GM23338 (cell line): ENCODE measurements around the gene OR52D1. TPM values are rescaled to one million over a fixed set of nuclear protein-coding genes. Genes with fewer than 3 reads are reported as not detected.

ENCODE experiments used
- ATAC-seq: fragments of 200-7000 bp; cut with Tn5 transposase; 3 replicates; pipeline ENCODE4 v1.9.1; 2020
- DNase-seq: peaks from one replicate; pipeline ENCODE4 v3.0.0-alpha.2; 2015; ENCODE audit warnings: low spot score
- H2AFZ ChIP-seq: fragments of 200-600 bp; sonication (generic); 2 replicates; pipeline ENCODE4 v1.8.0; 2016; ENCODE audit warnings: antibody characterized with exemption, mild to moderate bottlenecking, moderate library complexity
- H3F3A ChIP-seq: fragments of 200-600 bp; sonication (generic); replicated peaks from 2 replicates; pipeline ENCODE4 v1.8.0; 2017; ENCODE audit warnings: antibody characterized with exemption, mixed run types, low read depth
- H3K27ac ChIP-seq: fragments of 200-600 bp; sonication (generic); 2 replicates; pipeline ENCODE4 v1.6.1; 2016; ENCODE audit warnings: low read depth
- H3K27me3 ChIP-seq: fragments of 200-600 bp; sonication (generic); 2 replicates; pipeline ENCODE4 v1.8.0; 2016; ENCODE audit warnings: mild to moderate bottlenecking, mixed run types, moderate library complexity; ENCODE audit not compliant: insufficient read depth
- H3K36me3 ChIP-seq: fragments of 200-600 bp; sonication (generic); 2 replicates; pipeline ENCODE4 v1.8.0; 2016; ENCODE audit warnings: mild to moderate bottlenecking; ENCODE audit not compliant: insufficient read depth
- H3K4me1 ChIP-seq: fragments of 200-600 bp; sonication (generic); 2 replicates; pipeline ENCODE4 v1.8.0; 2016; ENCODE audit warnings: mild to moderate bottlenecking, moderate library complexity; ENCODE audit not compliant: insufficient read depth
- H3K4me2 ChIP-seq: fragments of 200-600 bp; sonication (generic); 2 replicates; pipeline ENCODE4 v1.7.1; 2017; ENCODE audit warnings: mixed run types
- H3K4me3 ChIP-seq: fragments of 200-600 bp; sonication (generic); 2 replicates; pipeline ENCODE4 v1.6.1; 2016; ENCODE audit warnings: mixed run types
- H3K79me2 ChIP-seq: fragments of 200-600 bp; sonication (generic); replicated peaks from 2 replicates; pipeline ENCODE4 v1.8.0; 2017; ENCODE audit warnings: mild to moderate bottlenecking; ENCODE audit not compliant: insufficient read depth
- H3K9me2 ChIP-seq: fragments of 200-600 bp; sonication (generic); 2 replicates; pipeline ENCODE4 v1.8.0; 2017; ENCODE audit not compliant: insufficient read depth
- H4K20me1 ChIP-seq: fragments of 200-600 bp; sonication (generic); replicated peaks from 2 replicates; pipeline ENCODE4 v1.8.0; 2017; ENCODE audit warnings: mild to moderate bottlenecking; ENCODE audit not compliant: insufficient read depth
- H3K27ac Mint-ChIP-seq: 2 replicates; pipeline ENCODE4 v1.8.0; 2020; ENCODE audit warnings: inconsistent platforms, mild to moderate bottlenecking, moderate library complexity, mixed read lengths
- H3K27me3 Mint-ChIP-seq: 3 replicates; pipeline ENCODE4 v1.8.0; 2022; ENCODE audit warnings: low read depth, mild to moderate bottlenecking, moderate library complexity, mixed read lengths, inconsistent platforms; ENCODE audit not compliant: insufficient read depth, poor library complexity
- H3K36me3 Mint-ChIP-seq: 3 replicates; pipeline ENCODE4 v1.8.0; 2021; ENCODE audit warnings: low read depth, mild to moderate bottlenecking, inconsistent platforms, moderate library complexity, mixed read lengths
- H3K4me1 Mint-ChIP-seq: 3 replicates; pipeline ENCODE4 v1.8.0; 2020; ENCODE audit warnings: mild to moderate bottlenecking, inconsistent platforms, mixed read lengths
- H3K4me3 Mint-ChIP-seq: 3 replicates; pipeline ENCODE4 v1.8.0; 2021; ENCODE audit warnings: moderate library complexity, mild to moderate bottlenecking, inconsistent platforms, mixed read lengths
- H3K9me3 Mint-ChIP-seq: 3 replicates; pipeline ENCODE4 v1.8.0; 2020; ENCODE audit warnings: moderate library complexity, mild to moderate bottlenecking, inconsistent platforms, mixed read lengths
- CREB1 ChIP-seq: fragments of 250-450 bp; sonication (Bioruptor Pico); IDR thresholded peaks from 2 replicates; pipeline ENCODE4 v1.5.0; 2020; ENCODE audit warnings: low read depth, mild to moderate bottlenecking, moderate library complexity
- EZH2 ChIP-seq: fragments of 200-600 bp; sonication (generic); IDR thresholded peaks from one replicate; pipeline ENCODE4 v1.8.0; 2017; ENCODE audit warnings: antibody characterized with exemption, mild to moderate bottlenecking, low read depth; ENCODE audit not compliant: unreplicated experiment
- EZH2phosphoT487 ChIP-seq: fragments of 200-600 bp; sonication (generic); IDR thresholded peaks from one replicate; pipeline ENCODE4 v1.8.1; 2018; ENCODE audit warnings: antibody characterized with exemption; ENCODE audit not compliant: unreplicated experiment
- JUNB ChIP-seq: IDR thresholded peaks from one replicate; pipeline ENCODE4 v1.6.1; 2016; ENCODE audit warnings: antibody characterized with exemption; ENCODE audit not compliant: unreplicated experiment
- NANOG ChIP-seq: IDR thresholded peaks from 2 replicates; pipeline ENCODE4 v1.6.1; 2016; ENCODE audit warnings: antibody characterized with exemption, borderline replicate concordance
- POLR2AphosphoS5 ChIP-seq: IDR thresholded peaks from 2 replicates; pipeline ENCODE4 v1.6.1; 2016; ENCODE audit warnings: antibody characterized with exemption, low read depth
- STAT1 ChIP-seq: IDR thresholded peaks from one replicate; pipeline ENCODE4 v1.6.1; 2016; ENCODE audit warnings: antibody characterized with exemption; ENCODE audit not compliant: unreplicated experiment
- ZNF114 ChIP-seq: fragments of 250-450 bp; sonication (Bioruptor Pico); IDR thresholded peaks from 2 replicates; pipeline ENCODE4 v1.5.0; 2020; ENCODE audit warnings: mild to moderate bottlenecking, moderate library complexity
- ZNF331 ChIP-seq: fragments of 250-450 bp; sonication (Bioruptor Pico); IDR thresholded peaks from 2 replicates; pipeline ENCODE4 v1.5.0; 2020; ENCODE audit warnings: low read depth, mild to moderate bottlenecking, moderate library complexity
- polyA plus RNA-seq: library from polyadenylated mRNA; unstranded; fragments of >200 nt; fragmentation: Nextera tagmentation; extraction: Ambion mirVana; gene quantifications from 2 replicates; pipeline ENCODE4 v1.2.1, GENCODE V29; 2016
- total RNA-seq: library from RNA; depleted of rRNA; stranded (reverse); fragments of >200 nt; shearing (Covaris generic); gene quantifications from 2 replicates; pipeline ENCODE4 v1.2.3, GENCODE V29; 2014
- TF ChIP-seq, protein P1 (sequence below): fragments of 250-450 bp; sonication (Bioruptor Pico); IDR thresholded peaks from 2 replicates; pipeline ENCODE4 v1.5.0; 2020; ENCODE audit warnings: mild to moderate bottlenecking, moderate library complexity
- TF ChIP-seq, protein P2 (sequence below): IDR thresholded peaks from one replicate; pipeline ENCODE4 v1.6.1; 2018; ENCODE audit warnings: antibody characterized with exemption; ENCODE audit not compliant: unreplicated experiment
- TF ChIP-seq, protein P3 (sequence below): IDR thresholded peaks from 2 replicates; pipeline ENCODE4 v1.6.1; 2016; ENCODE audit warnings: antibody characterized with exemption
- TF ChIP-seq, protein P4 (sequence below), 2 experiments: fragments of 200-600 bp in 1 of 2; sonication (generic) in 1 of 2; conservative IDR thresholded peaks; 2 replicates each; pipeline versions ENCODE4 v1.5.1 to v1.6.1; 2016 to 2017; ENCODE audit warnings: antibody characterized with exemption in 2 of 2, low read depth in 2 of 2, mild to moderate bottlenecking in 2 of 2, moderate library complexity in 1 of 2

OR52D1 gene
- total and polyA plus RNA-seq, 2 experiments from 2014 or later = not detected

DNA sequence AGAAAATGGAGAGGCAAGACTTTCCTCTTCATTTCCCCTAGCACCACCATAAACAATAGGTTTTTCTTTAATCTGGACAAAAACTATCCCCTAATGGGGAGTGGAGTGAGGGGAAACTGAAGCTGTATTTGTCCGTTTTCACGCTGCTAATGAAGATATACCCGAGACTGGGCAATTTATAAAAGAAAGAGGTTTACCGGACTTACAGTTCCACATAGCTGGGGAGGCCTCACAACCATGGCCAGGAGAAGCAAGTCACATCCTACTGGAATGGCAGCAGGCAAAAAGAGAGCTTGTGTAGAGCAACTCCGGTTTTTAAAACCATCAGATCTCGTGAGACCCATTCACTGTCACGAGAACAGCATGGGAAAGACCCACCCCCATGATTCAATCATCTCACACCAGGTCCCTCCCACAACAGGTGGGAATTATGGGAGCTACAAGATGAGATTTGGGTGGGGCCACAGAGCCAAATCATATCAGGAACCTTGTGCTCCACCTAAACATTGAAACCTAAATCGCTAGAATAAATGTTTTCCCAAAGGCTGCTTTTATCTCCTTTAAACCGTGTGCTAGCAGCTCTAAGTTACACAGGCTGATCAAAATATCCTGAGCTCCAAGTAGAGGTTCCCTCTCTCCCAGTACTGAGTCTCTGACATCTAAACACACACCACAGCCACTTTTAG is 17.0 kb downstream of the OR52D1 start:
- peaks cover 8% of the 10 kb centered on the region for H3K27me3 Mint-ChIP-seq
- ATAC-seq = no peak

More for the DNA sequence above, 17.0 kb downstream of the OR52D1 start:
- no peaks in the 10 kb centered on the region for H3F3A ChIP-seq
- H3K4me2 ChIP-seq = no peak overlapping the region
- no peak overlapping the region for H3K4me3 ChIP-seq
- H3K4me1 ChIP-seq = no peaks in the 10 kb centered on the region
- Mint-ChIP-seq H3K4me1 (no peaks in the 10 kb centered on the region), H3K36me3 (no peaks in the 10 kb centered on the region), H3K9me3 (no peaks in the 10 kb centered on the region), H3K4me3 (no peak overlapping the region), H3K27ac (no peak overlapping the region)
- no peaks in the 10 kb centered on the region for H4K20me1 ChIP-seq
- H3K79me2 ChIP-seq = no peaks in the 10 kb centered on the region
- H3K27ac ChIP-seq = no peak overlapping the region
- no peak for TF ChIP-seq JUNB
- TF ChIP-seq EZH2 = no peak
- TF ChIP-seq, protein P1, sequence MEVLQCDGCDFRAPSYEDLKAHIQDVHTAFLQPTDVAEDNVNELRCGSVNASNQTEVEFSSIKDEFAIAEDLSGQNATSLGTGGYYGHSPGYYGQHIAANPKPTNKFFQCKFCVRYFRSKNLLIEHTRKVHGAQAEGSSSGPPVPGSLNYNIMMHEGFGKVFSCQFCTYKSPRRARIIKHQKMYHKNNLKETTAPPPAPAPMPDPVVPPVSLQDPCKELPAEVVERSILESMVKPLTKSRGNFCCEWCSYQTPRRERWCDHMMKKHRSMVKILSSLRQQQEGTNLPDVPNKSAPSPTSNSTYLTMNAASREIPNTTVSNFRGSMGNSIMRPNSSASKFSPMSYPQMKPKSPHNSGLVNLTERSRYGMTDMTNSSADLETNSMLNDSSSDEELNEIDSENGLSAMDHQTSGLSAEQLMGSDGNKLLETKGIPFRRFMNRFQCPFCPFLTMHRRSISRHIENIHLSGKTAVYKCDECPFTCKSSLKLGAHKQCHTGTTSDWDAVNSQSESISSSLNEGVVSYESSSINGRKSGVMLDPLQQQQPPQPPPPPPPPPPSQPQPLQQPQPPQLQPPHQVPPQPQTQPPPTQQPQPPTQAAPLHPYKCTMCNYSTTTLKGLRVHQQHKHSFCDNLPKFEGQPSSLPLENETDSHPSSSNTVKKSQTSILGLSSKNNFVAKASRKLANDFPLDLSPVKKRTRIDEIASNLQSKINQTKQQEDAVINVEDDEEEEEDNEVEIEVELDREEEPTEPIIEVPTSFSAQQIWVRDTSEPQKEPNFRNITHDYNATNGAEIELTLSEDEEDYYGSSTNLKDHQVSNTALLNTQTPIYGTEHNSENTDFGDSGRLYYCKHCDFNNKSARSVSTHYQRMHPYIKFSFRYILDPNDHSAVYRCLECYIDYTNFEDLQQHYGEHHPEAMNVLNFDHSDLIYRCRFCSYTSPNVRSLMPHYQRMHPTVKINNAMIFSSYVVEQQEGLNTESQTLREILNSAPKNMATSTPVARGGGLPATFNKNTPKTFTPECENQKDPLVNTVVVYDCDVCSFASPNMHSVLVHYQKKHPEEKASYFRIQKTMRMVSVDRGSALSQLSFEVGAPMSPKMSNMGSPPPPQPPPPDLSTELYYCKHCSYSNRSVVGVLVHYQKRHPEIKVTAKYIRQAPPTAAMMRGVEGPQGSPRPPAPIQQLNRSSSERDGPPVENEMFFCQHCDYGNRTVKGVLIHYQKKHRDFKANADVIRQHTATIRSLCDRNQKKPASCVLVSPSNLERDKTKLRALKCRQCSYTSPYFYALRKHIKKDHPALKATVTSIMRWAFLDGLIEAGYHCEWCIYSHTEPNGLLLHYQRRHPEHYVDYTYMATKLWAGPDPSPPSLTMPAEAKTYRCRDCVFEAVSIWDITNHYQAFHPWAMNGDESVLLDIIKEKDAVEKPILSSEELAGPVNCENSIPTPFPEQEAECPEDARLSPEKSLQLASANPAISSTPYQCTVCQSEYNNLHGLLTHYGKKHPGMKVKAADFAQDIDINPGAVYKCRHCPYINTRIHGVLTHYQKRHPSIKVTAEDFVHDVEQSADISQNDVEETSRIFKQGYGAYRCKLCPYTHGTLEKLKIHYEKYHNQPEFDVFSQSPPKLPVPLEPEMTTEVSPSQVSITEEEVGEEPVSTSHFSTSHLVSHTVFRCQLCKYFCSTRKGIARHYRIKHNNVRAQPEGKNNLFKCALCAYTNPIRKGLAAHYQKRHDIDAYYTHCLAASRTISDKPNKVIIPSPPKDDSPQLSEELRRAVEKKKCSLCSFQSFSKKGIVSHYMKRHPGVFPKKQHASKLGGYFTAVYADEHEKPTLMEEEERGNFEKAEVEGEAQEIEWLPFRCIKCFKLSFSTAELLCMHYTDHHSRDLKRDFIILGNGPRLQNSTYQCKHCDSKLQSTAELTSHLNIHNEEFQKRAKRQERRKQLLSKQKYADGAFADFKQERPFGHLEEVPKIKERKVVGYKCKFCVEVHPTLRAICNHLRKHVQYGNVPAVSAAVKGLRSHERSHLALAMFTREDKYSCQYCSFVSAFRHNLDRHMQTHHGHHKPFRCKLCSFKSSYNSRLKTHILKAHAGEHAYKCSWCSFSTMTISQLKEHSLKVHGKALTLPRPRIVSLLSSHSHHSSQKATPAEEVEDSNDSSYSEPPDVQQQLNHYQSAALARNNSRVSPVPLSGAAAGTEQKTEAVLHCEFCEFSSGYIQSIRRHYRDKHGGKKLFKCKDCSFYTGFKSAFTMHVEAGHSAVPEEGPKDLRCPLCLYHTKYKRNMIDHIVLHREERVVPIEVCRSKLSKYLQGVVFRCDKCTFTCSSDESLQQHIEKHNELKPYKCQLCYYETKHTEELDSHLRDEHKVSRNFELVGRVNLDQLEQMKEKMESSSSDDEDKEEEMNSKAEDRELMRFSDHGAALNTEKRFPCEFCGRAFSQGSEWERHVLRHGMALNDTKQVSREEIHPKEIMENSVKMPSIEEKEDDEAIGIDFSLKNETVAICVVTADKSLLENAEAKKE (CRISPR knock-in tag) = no peak
- no peak for TF ChIP-seq CREB1 (CRISPR knock-in tag)
- TF ChIP-seq, protein P2, sequence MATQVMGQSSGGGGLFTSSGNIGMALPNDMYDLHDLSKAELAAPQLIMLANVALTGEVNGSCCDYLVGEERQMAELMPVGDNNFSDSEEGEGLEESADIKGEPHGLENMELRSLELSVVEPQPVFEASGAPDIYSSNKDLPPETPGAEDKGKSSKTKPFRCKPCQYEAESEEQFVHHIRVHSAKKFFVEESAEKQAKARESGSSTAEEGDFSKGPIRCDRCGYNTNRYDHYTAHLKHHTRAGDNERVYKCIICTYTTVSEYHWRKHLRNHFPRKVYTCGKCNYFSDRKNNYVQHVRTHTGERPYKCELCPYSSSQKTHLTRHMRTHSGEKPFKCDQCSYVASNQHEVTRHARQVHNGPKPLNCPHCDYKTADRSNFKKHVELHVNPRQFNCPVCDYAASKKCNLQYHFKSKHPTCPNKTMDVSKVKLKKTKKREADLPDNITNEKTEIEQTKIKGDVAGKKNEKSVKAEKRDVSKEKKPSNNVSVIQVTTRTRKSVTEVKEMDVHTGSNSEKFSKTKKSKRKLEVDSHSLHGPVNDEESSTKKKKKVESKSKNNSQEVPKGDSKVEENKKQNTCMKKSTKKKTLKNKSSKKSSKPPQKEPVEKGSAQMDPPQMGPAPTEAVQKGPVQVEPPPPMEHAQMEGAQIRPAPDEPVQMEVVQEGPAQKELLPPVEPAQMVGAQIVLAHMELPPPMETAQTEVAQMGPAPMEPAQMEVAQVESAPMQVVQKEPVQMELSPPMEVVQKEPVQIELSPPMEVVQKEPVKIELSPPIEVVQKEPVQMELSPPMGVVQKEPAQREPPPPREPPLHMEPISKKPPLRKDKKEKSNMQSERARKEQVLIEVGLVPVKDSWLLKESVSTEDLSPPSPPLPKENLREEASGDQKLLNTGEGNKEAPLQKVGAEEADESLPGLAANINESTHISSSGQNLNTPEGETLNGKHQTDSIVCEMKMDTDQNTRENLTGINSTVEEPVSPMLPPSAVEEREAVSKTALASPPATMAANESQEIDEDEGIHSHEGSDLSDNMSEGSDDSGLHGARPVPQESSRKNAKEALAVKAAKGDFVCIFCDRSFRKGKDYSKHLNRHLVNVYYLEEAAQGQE = no peak
- TF ChIP-seq, protein P3, sequence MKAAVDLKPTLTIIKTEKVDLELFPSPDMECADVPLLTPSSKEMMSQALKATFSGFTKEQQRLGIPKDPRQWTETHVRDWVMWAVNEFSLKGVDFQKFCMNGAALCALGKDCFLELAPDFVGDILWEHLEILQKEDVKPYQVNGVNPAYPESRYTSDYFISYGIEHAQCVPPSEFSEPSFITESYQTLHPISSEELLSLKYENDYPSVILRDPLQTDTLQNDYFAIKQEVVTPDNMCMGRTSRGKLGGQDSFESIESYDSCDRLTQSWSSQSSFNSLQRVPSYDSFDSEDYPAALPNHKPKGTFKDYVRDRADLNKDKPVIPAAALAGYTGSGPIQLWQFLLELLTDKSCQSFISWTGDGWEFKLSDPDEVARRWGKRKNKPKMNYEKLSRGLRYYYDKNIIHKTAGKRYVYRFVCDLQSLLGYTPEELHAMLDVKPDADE = no peak
- TF ChIP-seq POLR2AphosphoS5 = no peak
- no peak for TF ChIP-seq ZNF331 (CRISPR knock-in tag)
- TF ChIP-seq EZH2phosphoT487 = no peak
- TF ChIP-seq ZNF114 (CRISPR knock-in tag) = no peak
- TF ChIP-seq STAT1 = no peak
- TF ChIP-seq, protein P4, sequence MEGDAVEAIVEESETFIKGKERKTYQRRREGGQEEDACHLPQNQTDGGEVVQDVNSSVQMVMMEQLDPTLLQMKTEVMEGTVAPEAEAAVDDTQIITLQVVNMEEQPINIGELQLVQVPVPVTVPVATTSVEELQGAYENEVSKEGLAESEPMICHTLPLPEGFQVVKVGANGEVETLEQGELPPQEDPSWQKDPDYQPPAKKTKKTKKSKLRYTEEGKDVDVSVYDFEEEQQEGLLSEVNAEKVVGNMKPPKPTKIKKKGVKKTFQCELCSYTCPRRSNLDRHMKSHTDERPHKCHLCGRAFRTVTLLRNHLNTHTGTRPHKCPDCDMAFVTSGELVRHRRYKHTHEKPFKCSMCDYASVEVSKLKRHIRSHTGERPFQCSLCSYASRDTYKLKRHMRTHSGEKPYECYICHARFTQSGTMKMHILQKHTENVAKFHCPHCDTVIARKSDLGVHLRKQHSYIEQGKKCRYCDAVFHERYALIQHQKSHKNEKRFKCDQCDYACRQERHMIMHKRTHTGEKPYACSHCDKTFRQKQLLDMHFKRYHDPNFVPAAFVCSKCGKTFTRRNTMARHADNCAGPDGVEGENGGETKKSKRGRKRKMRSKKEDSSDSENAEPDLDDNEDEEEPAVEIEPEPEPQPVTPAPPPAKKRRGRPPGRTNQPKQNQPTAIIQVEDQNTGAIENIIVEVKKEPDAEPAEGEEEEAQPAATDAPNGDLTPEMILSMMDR (conservative IDR thresholded peaks at IDR 0.05; ENCODE audit: low read depth in 2 of 2) = no peak
- no peak for TF ChIP-seq NANOG
- 0 out of 2 replicates have a peak overlapping the region, but pooled peaks have one; percentile 56 for H2AFZ ChIP-seq
- no peaks in the 10 kb centered on the region; the same call in 1 of the 2 replicates for H3K9me2 ChIP-seq
- no peak for DNase-seq
- no peaks in the 10 kb centered on the region for H3K36me3 ChIP-seq
- no peaks in the 10 kb centered on the region for H3K27me3 ChIP-seq
